HCT116 (cell line): ENCODE data around the gene CAVIN1. TPM values are rescaled to one million over a fixed set of nuclear protein-coding genes. Genes with fewer than 3 reads are reported as not detected.

ENCODE experiments used
- ATAC-seq: fragments of 200-7000 bp; cut with Tn5 transposase; 2 replicates; pipeline ENCODE4 v1.9.1; 2020; ENCODE audit warnings: mild to moderate bottlenecking, moderate library complexity
- BruUV-seq: library from RNA; stranded (reverse); fragments of 400-500 nt; replicated peaks from 2 replicates; lab custom pipeline; 2021; lab: Mats Ljungman, UMichigan
- CTCF ChIA-PET: fragments of 300-600 bp; sonication (Branson Sonifier 250); formaldehyde crosslinking; loops from one replicate; lab custom pipeline; 2021; ENCODE audit warnings: antibody characterized with exemption; lab: Charles Lee
- POLR2A ChIA-PET: fragments of 300-600, 350-600 bp; sonication (Branson Sonifier 250); formaldehyde crosslinking; loops from one replicate; lab custom pipeline; 2021; ENCODE audit warnings: antibody characterized with exemption; lab: Charles Lee
- RAD21 ChIA-PET, 2 experiments: fragments of 300-600 bp; sonication (Branson Sonifier 250); formaldehyde crosslinking; loops; one replicate each; lab custom pipeline; 2023; ENCODE audit warnings: low total read pairs in 2 of 2; ENCODE audit not compliant: uncharacterized antibody in 2 of 2, unreplicated experiment in 2 of 2, low non-redundant PET in 1 of 2; lab: Charles Lee
- DNase-seq: peaks from one replicate; pipeline ENCODE4 v3.0.0-alpha.2; 2010; ENCODE audit warnings: low read depth, low spot score
- H2AFZ ChIP-seq: fragments of 200-600 bp; shearing (Covaris generic), sonication (generic); 2 replicates; pipeline ENCODE4 v1.6.1; 2017; ENCODE audit warnings: low read depth, mixed run types, mixed read lengths, antibody characterized with exemption, low read length; ENCODE audit not compliant: poor library complexity, severe bottlenecking
- H3K27ac ChIP-seq: 2 replicates; pipeline ENCODE4 v1.5.1; 2012; ENCODE audit warnings: low read depth, low read length
- H3K27me3 ChIP-seq: fragments of 200-600 bp; sonication (generic); 2 replicates; pipeline ENCODE4 v1.6.1; 2016; ENCODE audit warnings: mixed run types, low read length, mixed read lengths; ENCODE audit not compliant: insufficient read depth
- H3K36me3 ChIP-seq, 2 experiments: fragments of 200-500 bp in 1 of 2; fragments of 200-600 bp in 1 of 2; sonication (Bioruptor generic) in 1 of 2; sonication (generic) in 1 of 2; 2 replicates each; pipeline versions ENCODE4 v1.5.1 to v1.6.1; 2014 to 2016; ENCODE audit warnings: low read length in 2 of 2, inconsistent platforms in 1 of 2, mixed read lengths in 1 of 2, mixed run types in 1 of 2; ENCODE audit not compliant: insufficient read depth in 2 of 2, control insufficient read depth in 1 of 2
- H3K4me1 ChIP-seq, 2 experiments: fragments of 200-600 bp in 1 of 2; sonication (generic) in 1 of 2; 2 replicates each; pipeline versions ENCODE4 v1.5.1 to v1.6.1; 2012 to 2017; ENCODE audit warnings: low read length in 2 of 2, inconsistent platforms in 1 of 2, mild to moderate bottlenecking in 1 of 2, mixed read lengths in 1 of 2, mixed run types in 1 of 2, moderate library complexity in 1 of 2; ENCODE audit not compliant: insufficient read depth in 2 of 2, control insufficient read depth in 1 of 2
- H3K4me2 ChIP-seq: fragments of 200-600 bp; sonication (generic); 2 replicates; pipeline ENCODE4 v1.6.1; 2017; ENCODE audit warnings: mixed run types, low read length, mixed read lengths
- H3K4me3 ChIP-seq, 2 experiments: fragments of 200-600 bp in 1 of 2; sonication (generic) in 1 of 2; replicated peaks in 1 of 2; 2 replicates each; pipeline ENCODE4 v1.5.1; 2011 to 2016; ENCODE audit warnings: low read length in 2 of 2, control low read depth in 1 of 2, low read depth in 1 of 2, mild to moderate bottlenecking in 1 of 2, mixed read lengths in 1 of 2, mixed run types in 1 of 2
- H3K79me2 ChIP-seq: fragments of 200-600 bp; sonication (generic); 2 replicates; pipeline ENCODE4 v1.6.1; 2017; ENCODE audit warnings: mild to moderate bottlenecking, mixed run types, low read length, moderate library complexity, mixed read lengths; ENCODE audit not compliant: insufficient read depth
- H3K9ac ChIP-seq: fragments of 200-600 bp; sonication (generic); 2 replicates; pipeline ENCODE4 v1.6.1; 2016; ENCODE audit warnings: low read length, mixed read lengths
- H3K9me2 ChIP-seq: fragments of 200-600 bp; sonication (generic), shearing (Covaris generic); 2 replicates; pipeline ENCODE4 v1.6.1; 2017; ENCODE audit warnings: mixed run types, mild to moderate bottlenecking, moderate library complexity; ENCODE audit not compliant: insufficient read depth
- H3K9me3 ChIP-seq, 2 experiments: fragments of 200-500 bp in 1 of 2; fragments of 200-600 bp in 1 of 2; sonication (Bioruptor generic) in 1 of 2; sonication (generic) in 1 of 2; 2 replicates each; pipeline ENCODE4 v1.6.1; 2014 to 2017; ENCODE audit warnings: low read length in 2 of 2, mixed read lengths in 2 of 2, inconsistent platforms in 1 of 2, low read depth in 1 of 2, mild to moderate bottlenecking in 1 of 2, mixed run types in 1 of 2, moderate library complexity in 1 of 2; ENCODE audit not compliant: control insufficient read depth in 1 of 2, insufficient read depth in 1 of 2
- H4K20me1 ChIP-seq: fragments of 200-600 bp; sonication (generic), shearing (Covaris generic); 2 replicates; pipeline ENCODE4 v1.6.1; 2017; ENCODE audit warnings: mixed run types, mild to moderate bottlenecking, moderate library complexity; ENCODE audit not compliant: insufficient read depth
- ATF3 ChIP-seq: IDR thresholded peaks from 2 replicates; pipeline ENCODE4 v1.6.1; 2012
- CEBPB ChIP-seq: IDR thresholded peaks from 2 replicates; pipeline ENCODE4 v1.6.1; 2012; ENCODE audit warnings: low read depth
- EGR1 ChIP-seq: IDR thresholded peaks from 2 replicates; pipeline ENCODE4 v1.6.1; 2012; ENCODE audit warnings: low read depth
- ELF1 ChIP-seq: IDR thresholded peaks from 2 replicates; pipeline ENCODE4 v1.6.1; 2012; ENCODE audit warnings: low read depth, borderline replicate concordance
- EZH2 ChIP-seq: fragments of 200-600 bp; sonication (generic); IDR thresholded peaks from 2 replicates; pipeline ENCODE4 v1.6.1; 2017; ENCODE audit warnings: antibody characterized with exemption, mixed run types
- EZH2phosphoT487 ChIP-seq: fragments of 200-600 bp; IDR thresholded peaks from 2 replicates; pipeline ENCODE4 v1.6.1; 2018; ENCODE audit warnings: antibody characterized with exemption, borderline replicate concordance
- FOSL1 ChIP-seq: IDR thresholded peaks from 2 replicates; pipeline ENCODE4 v1.6.1; 2012; ENCODE audit warnings: low read depth
- JUND ChIP-seq: IDR thresholded peaks from 2 replicates; pipeline ENCODE4 v1.6.1; 2012
- MAX ChIP-seq: IDR thresholded peaks from 2 replicates; pipeline ENCODE4 v1.6.1; 2012
- POLR2A ChIP-seq: IDR thresholded peaks from 2 replicates; pipeline ENCODE4 v1.7.0; 2011; ENCODE audit warnings: borderline replicate concordance; ENCODE audit not compliant: insufficient read depth, insufficient read length; ENCODE audit errors: extremely low read depth
- RAD21 ChIP-seq: IDR thresholded peaks from 2 replicates; pipeline ENCODE4 v1.6.1; 2012; ENCODE audit warnings: low read depth, mild to moderate bottlenecking
- REST ChIP-seq: IDR thresholded peaks from 2 replicates; pipeline ENCODE4 v1.6.1; 2012; ENCODE audit warnings: low read depth
- SIN3A ChIP-seq: IDR thresholded peaks from 2 replicates; pipeline ENCODE4 v1.6.1; 2012; ENCODE audit warnings: low read depth
- SP1 ChIP-seq: IDR thresholded peaks from 2 replicates; pipeline ENCODE4 v1.6.1; 2012; ENCODE audit warnings: low read depth
- SRF ChIP-seq: IDR thresholded peaks from 2 replicates; pipeline ENCODE4 v1.6.1; 2012; ENCODE audit warnings: low read depth
- TCF7L2 ChIP-seq: IDR thresholded peaks from 2 replicates; pipeline ENCODE4 v1.7.0; 2011; ENCODE audit warnings: borderline replicate concordance, inconsistent platforms; ENCODE audit not compliant: insufficient read depth, insufficient read length; ENCODE audit errors: extremely low read depth
- YY1 ChIP-seq: IDR thresholded peaks from 2 replicates; pipeline ENCODE4 v1.6.1; 2011; ENCODE audit warnings: low read length, low read depth, moderate library complexity, mild to moderate bottlenecking; ENCODE audit not compliant: insufficient replicate concordance; ENCODE audit errors: extremely low read depth
- ZBTB33 ChIP-seq: IDR thresholded peaks from 2 replicates; pipeline ENCODE4 v1.6.1; 2011; ENCODE audit warnings: mild to moderate bottlenecking, low read length, moderate library complexity; ENCODE audit not compliant: insufficient replicate concordance; ENCODE audit errors: extremely low read depth
- ZFX ChIP-seq: fragments of 450-650 bp; IDR thresholded peaks from 2 replicates; pipeline ENCODE4 v1.6.1; 2017
- ZNF274 ChIP-seq: fragments of 200-500 bp; sonication (Bioruptor generic); IDR thresholded peaks from 2 replicates; pipeline ENCODE4 v1.6.1; 2014; ENCODE audit warnings: mild to moderate bottlenecking, low read depth, low read length, inconsistent platforms
- intact Hi-C: fragments of 100-400 bp; cut with micrococcal nuclease; formaldehyde crosslinking; loops from 2 replicates; pipeline ENCODE4 v1.10.0; 2022
- total RNA-seq: library from RNA; stranded (reverse); gene quantifications from one replicate; pipeline ENCODE4 v1.2.1, GENCODE V29; 2021; ENCODE audit not compliant: unreplicated experiment

The CAVIN1 gene
- total RNA-seq, 1 experiment from 2014 or later, result 79.7 TPM

GRCh38 chr17:42441371-42442195 is 18.5 kb upstream of the CAVIN1 start:
- TF ChIP-seq ZFX, result no peak
- no peak for TF ChIP-seq EZH2phosphoT487
- no peak for TF ChIP-seq YY1
- TF ChIP-seq TCF7L2, result no peak
- no peak for TF ChIP-seq SP1
- TF ChIP-seq RAD21, result no peak
- TF ChIP-seq FOSL1, result no peak
- no peak for TF ChIP-seq REST
- TF ChIP-seq CEBPB, result no peak
- TF ChIP-seq ELF1, result no peak
- TF ChIP-seq SRF, result no peak
- no peak for TF ChIP-seq ZNF274
- no peak for TF ChIP-seq EZH2
- no peak for TF ChIP-seq MAX
- TF ChIP-seq EGR1, result no peak
- TF ChIP-seq SIN3A, result no peak
- TF ChIP-seq POLR2A, result no peak
- TF ChIP-seq ZBTB33, result no peak
- TF ChIP-seq ATF3, result no peak
- no peak for TF ChIP-seq JUND
- H3K36me3 ChIP-seq, result no peaks in the 10 kb centered on the region
- BruUV-seq, result no TSS peak
- peak overlapping the region; percentile 16 for H2AFZ ChIP-seq
- H3K4me2 ChIP-seq, result no peak overlapping the region
- no peak for ATAC-seq
- no peaks in the 10 kb centered on the region for H3K27me3 ChIP-seq
- no peak overlapping the region for H3K4me3 ChIP-seq
- H3K4me1 ChIP-seq, result peaks cover 0 to 11% of the 10 kb centered on the region in 2 experiments; a peak in 3 of 4 replicates
- no peak for DNase-seq
- CTCF ChIA-PET, result interaction anchor here (1.0 kb wide), 1 partner anchor 10 kb away, joined by 4 read pairs; no protein-coding TSS in a partner anchor
- H3K79me2 ChIP-seq, result no peaks in the 10 kb centered on the region
- H4K20me1 ChIP-seq, result no peaks in the 10 kb centered on the region
- intact Hi-C loops, result no loop called here
- H3K9me2 ChIP-seq, result no peaks in the 10 kb centered on the region
- H3K9ac ChIP-seq, result no peak overlapping the region
- no peaks in the 10 kb centered on the region for H3K9me3 ChIP-seq
- POLR2A ChIA-PET, result interaction anchor here (1.0 kb wide), 1 partner anchor 18 kb away, joined by 4 read pairs; the partner anchor contains the start of gene CAVIN1
- H3K27ac ChIP-seq, result no peak overlapping the region
- RAD21 ChIA-PET, result no interaction called here
